ENCODE results near the gene RNF8. TPM values are rescaled to one million over a fixed set of nuclear protein-coding genes. Genes with fewer than 3 reads are reported as not detected.

RNF8 gene
- total RNA-seq, 4 donors from 2014 or later, result 8.9 to 19.0 (median 13.5) TPM

- no peak overlapping the region for H3K4me3 ChIP-seq
- H3K27ac ChIP-seq, result no peak overlapping the region
- no peaks in the 10 kb centered on the region for H3K9me3 ChIP-seq
- peaks cover 0 to 4% of the 10 kb centered on the region in 2 donors for H3K27me3 ChIP-seq
- TF ChIP-seq CTCF (IDR thresholded peaks at IDR 0.05) (no peak), POLR2A (IDR thresholded peaks at IDR 0.05) (no peak)
- no peaks in the 10 kb centered on the region for H3K36me3 ChIP-seq
- no peak for DNase-seq
- H3K4me1 ChIP-seq, result no peaks in the 10 kb centered on the region
These were observed 55.7 kb downstream of the RNF8 start for GRCh38 chr6:37409501-37409900.

- TF ChIP-seq POLR2A (IDR thresholded peaks at IDR 0.05) (no peak), CTCF (IDR thresholded peaks at IDR 0.05) (no peak)
- Histone ChIP-seq H3K27me3 (no peaks in the 10 kb centered on the region), H3K36me3 (no peaks in the 10 kb centered on the region), H3K4me3 (no peak overlapping the region), H3K4me1 (no peaks in the 10 kb centered on the region), H3K9me3 (no peaks in the 10 kb centered on the region), H3K27ac (no peak overlapping the region)
- no peak for DNase-seq
These were observed 63.6 kb downstream of the RNF8 start for GRCh38 chr6:37417393-37417792.

- TF ChIP-seq POLR2A (IDR thresholded peaks at IDR 0.05) (no peak), CTCF (IDR thresholded peaks at IDR 0.05) (no peak)
- Histone ChIP-seq H3K27me3 (no peaks in the 10 kb centered on the region), H3K27ac (no peak overlapping the region), H3K9me3 (no peaks in the 10 kb centered on the region), H3K4me3 (no peak overlapping the region), H3K36me3 (no peaks in the 10 kb centered on the region), H3K4me1 (no peaks in the 10 kb centered on the region)
- no peak for DNase-seq
These were observed 64.9 kb downstream of the RNF8 start for GRCh38 chr6:37418722-37419121.

- no peak overlapping the region for H3K27ac ChIP-seq
- no peak overlapping the region for H3K4me3 ChIP-seq
- H3K27me3 ChIP-seq, result no peaks in the 10 kb centered on the region
- no peaks in the 10 kb centered on the region for H3K9me3 ChIP-seq
- DNase-seq, result no peak
- no peaks in the 10 kb centered on the region for H3K4me1 ChIP-seq
- TF ChIP-seq CTCF (IDR thresholded peaks at IDR 0.05) (no peak), POLR2A (IDR thresholded peaks at IDR 0.05) (no peak)
- no peaks in the 10 kb centered on the region for H3K36me3 ChIP-seq
These were observed 72.5 kb downstream of the RNF8 start for GRCh38 chr6:37426058-37426944.

- H3K4me3 ChIP-seq, result no peak overlapping the region
- H3K36me3 ChIP-seq, result no peaks in the 10 kb centered on the region
- H3K4me1 ChIP-seq, result no peaks in the 10 kb centered on the region
- H3K27ac ChIP-seq, result no peak overlapping the region
- H3K9me3 ChIP-seq, result no peaks in the 10 kb centered on the region
- no peaks in the 10 kb centered on the region for H3K27me3 ChIP-seq
- no peak for TF ChIP-seq POLR2A (IDR thresholded peaks at IDR 0.05)
- no peak for TF ChIP-seq CTCF (IDR thresholded peaks at IDR 0.05)
- DNase-seq, result no peak
These were observed 73.2 kb downstream of the RNF8 start for GRCh38 chr6:37426945-37427510.
